Activated CD4-positive, alpha-beta T cell treated with anti-CD3 and anti-CD28 coated beads for 36 hours (primary cell): ENCODE measurements around the gene XPNPEP3. TPM values are rescaled to one million over a fixed set of nuclear protein-coding genes. Genes with fewer than 3 reads are reported as not detected.
"Not testable (repeated sequence)": the region's sequence is repeated elsewhere in the genome, so short reads cannot be mapped to it uniquely, and the experiment has no call there.

Source experiments
- ATAC-seq: fragments of 200-7000 bp; cut with Tn5 transposase; one replicate; pipeline ENCODE4 v1.10.0; 2021; ENCODE audit warnings: mild to moderate bottlenecking, moderate library complexity
- CTCF ChIA-PET: fragments of 350-600 bp; sonication (Branson Sonifier 250); formaldehyde crosslinking; loops from one replicate; lab custom pipeline; 2021; ENCODE audit warnings: antibody characterized with exemption; lab: Charles Lee
- POLR2A ChIA-PET: fragments of 350-600 bp; sonication (Branson Sonifier 250); formaldehyde crosslinking; loops from one replicate; lab custom pipeline; 2021; ENCODE audit warnings: antibody characterized with exemption, inconsistent platforms; lab: Charles Lee
- DNase-seq: peaks from one replicate; pipeline ENCODE4 v3.0.0-alpha.2; 2020
- H3K27ac Mint-ChIP-seq: one replicate; pipeline ENCODE4 v1.8.0; 2021; ENCODE audit warnings: mixed read lengths
- H3K27me3 Mint-ChIP-seq: one replicate; pipeline ENCODE4 v1.8.0; 2021; ENCODE audit warnings: mixed read lengths
- H3K36me3 Mint-ChIP-seq: one replicate; pipeline ENCODE4 v1.8.0; 2021; ENCODE audit warnings: low read depth, mixed read lengths
- H3K4me1 Mint-ChIP-seq: one replicate; pipeline ENCODE4 v1.8.0; 2021; ENCODE audit warnings: mixed read lengths
- H3K4me3 Mint-ChIP-seq: one replicate; pipeline ENCODE4 v1.8.0; 2021; ENCODE audit warnings: mild to moderate bottlenecking, moderate library complexity, mixed read lengths
- H3K9me3 Mint-ChIP-seq: one replicate; pipeline ENCODE4 v1.8.0; 2021; ENCODE audit warnings: low read depth, mixed read lengths
- intact Hi-C, 2 experiments: fragments of 100-400 bp; cut with DNase I in 1 of 2; cut with micrococcal nuclease in 1 of 2; formaldehyde crosslinking; loops; one replicate each; pipeline versions ENCODE4 v1.14.2 to v1.15.1; 2022 to 2024; cut with DNase I, micrococcal nuclease
- total RNA-seq, 2 experiments: library from RNA; stranded (reverse); gene quantifications; one replicate each; pipeline ENCODE4 v1.2.3, GENCODE V29; 2021

XPNPEP3 gene
- total RNA-seq, 2 experiments from 2014 or later = 21.5 to 25.8 TPM

- H3K4me1 Mint-ChIP-seq = no peaks in the 10 kb centered on the region
- no peak overlapping the region for H3K27ac Mint-ChIP-seq
- POLR2A ChIA-PET = no interaction called here
- CTCF ChIA-PET = interaction anchor here (1.7 kb wide), 1 partner anchor 8 kb away, joined by 5 read pairs; no protein-coding TSS in a partner anchor
- DNase-seq (no peak), ATAC-seq (no peak)
- intact Hi-C loops = loop anchor here in 1 of 2 experiments (10.0 kb wide), 1 partner anchor 236 kb away; no protein-coding TSS in a partner anchor
- H3K9me3 Mint-ChIP-seq = no peaks in the 10 kb centered on the region
- peaks cover 18% of the 10 kb centered on the region for H3K36me3 Mint-ChIP-seq
- no peaks in the 10 kb centered on the region for H3K27me3 Mint-ChIP-seq
- no peak overlapping the region for H3K4me3 Mint-ChIP-seq
These were observed 33.9 kb downstream of the XPNPEP3 start for GRCh38 chr22:40890881-40891280.

- POLR2A ChIA-PET = no interaction called here
- peaks cover 10% of the 10 kb centered on the region for H3K4me1 Mint-ChIP-seq
- DNase-seq (no peak), ATAC-seq (no peak)
- H3K27ac Mint-ChIP-seq = no peak overlapping the region
- no peaks in the 10 kb centered on the region for H3K9me3 Mint-ChIP-seq
- CTCF ChIA-PET = interaction anchor here (1.0 to 1.2 kb wide), 2 partner anchors 10 to 95 kb away, joined by 3 to 4 read pairs; no protein-coding TSS in a partner anchor
- intact Hi-C loops = loop anchor here in 1 of 2 experiments (10.0 kb wide), 1 partner anchor 240 kb away; no protein-coding TSS in a partner anchor
- no peaks in the 10 kb centered on the region for H3K36me3 Mint-ChIP-seq
- H3K27me3 Mint-ChIP-seq = no peaks in the 10 kb centered on the region
- no peak overlapping the region for H3K4me3 Mint-ChIP-seq
These were observed 37.5 kb downstream of the XPNPEP3 start for GRCh38 chr22:40894417-40894816.

DNA sequence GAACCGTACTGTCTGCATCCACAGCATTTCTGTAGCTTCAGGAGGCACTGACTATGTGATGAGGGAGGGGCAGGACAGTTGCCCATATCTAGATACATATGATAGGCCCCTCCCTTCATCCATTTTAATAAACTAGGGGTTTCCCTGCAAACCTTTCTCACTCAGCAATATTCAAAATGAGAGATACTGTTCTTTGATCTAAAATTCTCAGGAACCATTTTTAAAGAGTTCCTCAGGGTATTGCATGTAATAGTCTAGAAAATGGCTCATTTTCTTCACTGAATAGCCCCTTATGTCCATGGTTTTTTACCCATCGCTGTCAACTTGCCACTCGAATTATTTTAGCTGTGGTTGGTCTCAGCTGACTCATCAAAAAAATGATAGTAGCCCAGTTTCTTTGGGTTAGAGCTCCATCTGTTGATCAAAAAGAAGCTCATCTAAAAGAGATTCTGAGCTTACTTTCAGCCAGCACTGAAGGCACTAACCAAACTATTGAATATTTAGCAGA, 42.0 kb downstream of the XPNPEP3 start:
- Mint-ChIP-seq H3K27me3 (no peaks in the 10 kb centered on the region), H3K4me3 (peak overlapping the region; percentile 15), H3K36me3 (peaks cover 4% of the 10 kb centered on the region), H3K27ac (peak overlapping the region; percentile 81), H3K9me3 (no peaks in the 10 kb centered on the region), H3K4me1 (peaks cover 14% of the 10 kb centered on the region)
- intact Hi-C loops = loop anchor here (1.0 to 10.0 kb wide), 8 partner anchors 42 to 462 kb away; partner anchors contain the start of genes XPNPEP3 (in 2 of the 2), SLC25A17 (in 1 of the 2) and ST13 (in 1 of the 2)
- CTCF ChIA-PET = interaction anchor here (0.6 to 2.2 kb wide), 26 partner anchors 9 to 462 kb away, joined by 3 to 22 read pairs (median 4); partner anchors contain the start of genes DNAJB7, SLC25A17, ST13 and XPNPEP3
- POLR2A ChIA-PET = interaction anchor here (0.7 to 1.4 kb wide), 5 partner anchors 24 to 316 kb away, joined by 4 to 6 read pairs (median 5); partner anchors contain the start of genes ST13 and XPNPEP3
- DNase-seq = peak; percentile 38
- ATAC-seq = peak; percentile 94

DNA sequence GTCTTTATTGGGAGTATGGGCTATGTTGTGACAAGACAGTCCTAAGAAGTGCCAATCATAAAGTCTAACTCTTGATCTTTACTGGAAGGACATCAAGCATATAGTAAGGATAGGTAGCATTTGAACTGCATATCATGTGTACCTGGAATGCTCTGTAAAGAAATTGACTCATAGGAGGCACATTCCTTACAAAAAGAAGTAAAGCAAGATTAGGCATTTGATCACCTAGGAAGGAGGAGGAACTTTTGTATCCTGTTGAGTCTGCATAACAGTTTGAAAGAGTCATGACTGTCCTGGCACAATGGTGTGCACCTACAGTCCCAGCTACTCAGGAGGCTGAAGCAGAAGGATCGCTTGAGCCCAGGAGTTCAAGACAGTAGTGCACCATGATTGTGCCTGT, 47.2 kb downstream of the XPNPEP3 start:
- CTCF ChIA-PET = no interaction called here
- POLR2A ChIA-PET = no interaction called here
- H3K4me3 Mint-ChIP-seq = no peak overlapping the region
- H3K27ac Mint-ChIP-seq = no peak overlapping the region
- intact Hi-C loops = no loop called here
- H3K4me1 Mint-ChIP-seq = peaks cover 7% of the 10 kb centered on the region
- H3K27me3 Mint-ChIP-seq = no peaks in the 10 kb centered on the region
- peaks cover 16% of the 10 kb centered on the region for H3K36me3 Mint-ChIP-seq
- no peaks in the 10 kb centered on the region for H3K9me3 Mint-ChIP-seq
- ATAC-seq (no peak), DNase-seq (no peak)

DNA sequence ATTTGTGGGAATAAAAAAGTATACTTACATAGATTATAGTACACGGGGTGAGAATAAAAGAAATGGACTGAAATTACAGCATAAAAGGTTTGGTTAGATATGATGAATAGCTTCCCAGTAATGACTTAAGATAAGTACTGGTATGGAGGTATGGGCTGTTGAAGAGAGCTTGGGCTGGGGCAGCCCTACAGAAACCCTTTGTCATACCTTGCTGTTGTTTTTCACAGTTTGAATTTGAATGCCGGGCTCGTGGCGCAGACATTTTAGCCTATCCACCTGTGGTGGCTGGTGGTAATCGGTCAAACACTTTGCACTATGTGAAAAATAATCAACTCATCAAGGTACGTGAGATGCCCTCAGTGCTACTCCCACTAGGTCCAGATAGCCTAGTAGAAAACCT, 51.9 kb downstream of the XPNPEP3 start:
- ATAC-seq (no peak), DNase-seq (no peak)
- H3K27me3 Mint-ChIP-seq = no peaks in the 10 kb centered on the region
- no peak overlapping the region for H3K27ac Mint-ChIP-seq
- POLR2A ChIA-PET = interaction anchor here (0.6 kb wide), 1 partner anchor 65 kb away, joined by 3 read pairs; no protein-coding TSS in a partner anchor
- no peaks in the 10 kb centered on the region for H3K4me1 Mint-ChIP-seq
- no peaks in the 10 kb centered on the region for H3K9me3 Mint-ChIP-seq
- CTCF ChIA-PET = interaction anchor here (0.8 to 3.9 kb wide), 4 partner anchors 9 to 330 kb away, joined by 3 to 22 read pairs (median 9); no protein-coding TSS in a partner anchor
- intact Hi-C loops = no loop called here
- peaks cover 18% of the 10 kb centered on the region for H3K36me3 Mint-ChIP-seq
- no peak overlapping the region for H3K4me3 Mint-ChIP-seq

- no peaks in the 10 kb centered on the region for H3K9me3 Mint-ChIP-seq
- no peaks in the 10 kb centered on the region for H3K4me1 Mint-ChIP-seq
- H3K27me3 Mint-ChIP-seq = no peaks in the 10 kb centered on the region
- no peak overlapping the region for H3K27ac Mint-ChIP-seq
- ChIA-PET POLR2A (no interaction called here), CTCF (interaction anchor here (1.0 kb wide), 1 partner anchor 11 kb away, joined by 3 read pairs; no protein-coding TSS in a partner anchor)
- no peak for DNase-seq
- intact Hi-C loops = no loop called here
- peaks cover 16% of the 10 kb centered on the region for H3K36me3 Mint-ChIP-seq
- no peak for ATAC-seq
- no peak overlapping the region for H3K4me3 Mint-ChIP-seq
These were observed 54.8 kb downstream of the XPNPEP3 start for GRCh38 chr22:40911772-40912171.

GRCh38 chr22:40912987-40913386, 56.0 kb downstream of the XPNPEP3 start:
- ATAC-seq, H3K27me3 Mint-ChIP-seq, H3K27ac Mint-ChIP-seq, POLR2A ChIA-PET, H3K4me3 Mint-ChIP-seq, DNase-seq, H3K4me1 Mint-ChIP-seq, H3K9me3 Mint-ChIP-seq, intact Hi-C loops: not testable (repeated sequence)
- H3K36me3 Mint-ChIP-seq = peaks cover 11% of the 10 kb centered on the region
- CTCF ChIA-PET = interaction anchor here (0.8 kb wide), 1 partner anchor 324 kb away, joined by 4 read pairs; no protein-coding TSS in a partner anchor

GRCh38 chr22:40919446-40919845, 62.5 kb downstream of the XPNPEP3 start:
- DNase-seq = no peak
- H3K27ac Mint-ChIP-seq = no peak overlapping the region
- no peaks in the 10 kb centered on the region for H3K9me3 Mint-ChIP-seq
- H3K4me1 Mint-ChIP-seq = peaks cover 4% of the 10 kb centered on the region
- ChIA-PET CTCF (no interaction called here), POLR2A (interaction anchor here (0.6 kb wide), 1 partner anchor 332 kb away, joined by 6 read pairs; no protein-coding TSS in a partner anchor)
- H3K27me3 Mint-ChIP-seq = no peaks in the 10 kb centered on the region
- no peak for ATAC-seq
- intact Hi-C loops = no loop called here
- no peak overlapping the region for H3K4me3 Mint-ChIP-seq
- peaks cover 20% of the 10 kb centered on the region for H3K36me3 Mint-ChIP-seq

GRCh38 chr22:40920526-40920925, 63.6 kb downstream of the XPNPEP3 start:
- H3K4me1 Mint-ChIP-seq = peaks cover 4% of the 10 kb centered on the region
- no peak for DNase-seq
- H3K27ac Mint-ChIP-seq = no peak overlapping the region
- intact Hi-C loops = no loop called here
- ChIA-PET CTCF (interaction anchor here (1.0 to 4.3 kb wide), 5 partner anchors 12 to 323 kb away, joined by 3 to 95 read pairs (median 12); no protein-coding TSS in a partner anchor), POLR2A (no interaction called here)
- no peak overlapping the region for H3K4me3 Mint-ChIP-seq
- no peak for ATAC-seq
- H3K36me3 Mint-ChIP-seq = peaks cover 29% of the 10 kb centered on the region
- no peaks in the 10 kb centered on the region for H3K9me3 Mint-ChIP-seq
- H3K27me3 Mint-ChIP-seq = no peaks in the 10 kb centered on the region

DNA sequence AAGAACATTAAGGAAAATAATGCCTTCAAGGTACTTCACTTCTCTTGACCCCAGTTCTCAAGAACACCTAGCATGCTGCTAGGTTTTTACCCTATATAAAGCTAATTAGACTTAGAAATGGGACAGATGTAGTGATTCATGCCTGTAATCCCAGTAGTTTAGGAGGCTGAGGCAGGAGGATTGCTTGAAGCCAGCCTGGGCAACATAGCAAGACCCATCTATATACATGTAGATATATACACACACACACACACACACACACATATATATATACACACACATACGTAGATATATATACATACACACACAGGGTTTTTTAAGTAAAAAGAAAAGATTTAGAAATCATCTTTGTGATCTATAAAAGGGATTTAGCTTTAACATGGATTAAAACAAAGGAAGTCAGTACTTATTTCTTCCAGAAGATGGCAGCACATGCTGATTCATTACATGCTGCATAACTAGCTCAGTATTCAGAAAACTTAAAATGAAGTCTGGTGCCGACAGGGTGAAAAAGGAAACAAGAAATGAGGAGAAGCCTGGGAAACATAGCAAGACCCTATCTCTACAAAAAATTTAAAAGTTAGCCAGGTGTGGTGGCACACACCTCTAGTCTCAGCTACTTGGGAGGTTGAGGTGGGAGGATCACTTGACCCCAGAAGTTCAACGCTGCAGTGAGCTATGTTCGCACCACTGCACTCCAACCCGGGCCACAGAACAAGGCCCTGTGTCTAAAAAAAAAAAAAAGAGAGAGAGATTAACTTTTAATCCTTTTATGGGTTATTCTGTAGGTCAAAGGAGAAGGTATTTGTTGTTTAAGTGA, 65.7 kb downstream of the XPNPEP3 start:
- ChIA-PET POLR2A (interaction anchor here (0.6 to 1.7 kb wide), 10 partner anchors 11 to 598 kb away, joined by 3 to 7 read pairs (median 4); partner anchors contain the start of gene RBX1), CTCF (interaction anchor here (0.6 to 4.3 kb wide), 71 partner anchors 8 to 600 kb away, joined by 3 to 95 read pairs (median 4); partner anchors contain the start of genes RBX1 and ZC3H7B)
- no peak for DNase-seq
- Mint-ChIP-seq H3K4me3 (peak overlapping the region; percentile 29), H3K27ac (no peak overlapping the region), H3K27me3 (no peaks in the 10 kb centered on the region), H3K9me3 (no peaks in the 10 kb centered on the region), H3K4me1 (peaks cover 4% of the 10 kb centered on the region), H3K36me3 (peaks cover 34% of the 10 kb centered on the region)
- intact Hi-C loops = loop anchor here (1.0 to 2.0 kb wide), 3 partner anchors 169 to 315 kb away; no protein-coding TSS in a partner anchor
- ATAC-seq = peak; percentile 86

GRCh38 chr22:40928657-40929056, 71.7 kb downstream of the XPNPEP3 start:
- no peaks in the 10 kb centered on the region for H3K9me3 Mint-ChIP-seq
- no peaks in the 10 kb centered on the region for H3K4me1 Mint-ChIP-seq
- DNase-seq = no peak
- intact Hi-C loops = no loop called here
- POLR2A ChIA-PET = no interaction called here
- no peaks in the 10 kb centered on the region for H3K27me3 Mint-ChIP-seq
- H3K36me3 Mint-ChIP-seq = peaks cover 24% of the 10 kb centered on the region
- no peak overlapping the region for H3K4me3 Mint-ChIP-seq
- no peak for ATAC-seq
- H3K27ac Mint-ChIP-seq = no peak overlapping the region
- CTCF ChIA-PET = interaction anchor here (0.6 to 1.6 kb wide), 4 partner anchors 9 to 315 kb away, joined by 3 to 5 read pairs (median 4); no protein-coding TSS in a partner anchor
